GM19455 (cell line): ENCODE measurements around the gene SPOCK1.

ENCODE experiments used
- ATAC-seq: cut with Tn5 transposase; IDR thresholded peaks from one replicate; pipeline ENCODE4 v1.9.1; 2021; ENCODE audit not compliant: unreplicated experiment

Gene SPOCK1

DNA sequence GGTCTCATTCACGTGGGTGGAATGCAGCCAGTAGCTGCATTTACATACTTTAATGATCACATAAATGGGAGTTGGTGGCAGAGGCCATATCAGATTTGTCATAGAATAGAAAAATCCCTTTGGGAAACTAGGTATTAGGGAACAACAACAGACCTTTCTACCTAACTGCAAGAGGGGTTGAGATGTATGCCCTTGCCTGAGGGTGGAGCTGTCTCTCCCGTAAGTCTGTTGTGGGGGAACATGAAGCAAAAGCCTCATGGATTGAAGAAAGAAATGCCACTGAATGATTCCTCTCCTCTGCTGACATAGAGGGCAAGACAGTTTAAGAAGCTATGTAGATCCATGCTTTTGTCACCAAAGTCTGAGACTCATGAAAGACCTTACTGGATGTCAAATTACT is 461.3 kb downstream of the SPOCK1 start:
- no peak for ATAC-seq

DNA sequence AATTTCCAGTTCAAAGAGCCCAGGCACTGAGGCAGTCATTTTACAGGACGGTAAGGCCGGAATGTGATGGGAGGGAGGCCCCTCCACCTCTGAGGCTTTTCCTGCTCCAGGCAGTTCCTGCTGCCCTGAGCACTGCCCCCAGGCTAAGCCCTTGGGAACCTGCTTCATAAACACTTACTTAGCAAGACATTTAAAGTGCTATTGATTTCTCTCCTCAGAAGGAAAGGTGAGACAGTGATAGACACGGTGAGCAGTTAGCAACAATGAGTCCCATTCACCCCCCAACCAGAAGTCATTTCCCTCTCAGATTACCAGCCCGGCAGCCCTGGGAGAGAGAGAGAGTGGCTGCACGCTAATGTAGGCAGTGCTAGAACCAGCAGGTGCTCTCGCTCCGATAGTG is 462.5 kb downstream of the SPOCK1 start:
- ATAC-seq: no peak

DNA sequence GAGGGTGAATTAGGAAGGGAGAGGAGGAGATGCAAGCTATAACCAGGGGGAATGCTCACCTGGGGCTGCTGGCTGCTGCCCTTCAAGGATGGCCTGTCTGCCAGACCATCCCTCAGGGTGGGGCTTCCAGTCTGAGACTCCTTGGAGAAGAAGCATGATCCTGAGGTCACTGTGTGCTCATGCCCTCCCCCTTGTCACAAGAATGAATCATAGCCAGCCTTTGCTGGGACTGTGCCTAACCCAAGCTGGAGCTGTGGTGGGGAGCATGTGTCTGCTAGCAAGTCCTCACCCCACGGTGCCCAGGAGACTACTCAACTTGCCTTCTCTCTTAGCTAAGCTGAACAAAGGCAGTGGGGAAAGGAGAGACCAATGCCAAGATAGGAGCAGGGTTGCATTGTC is 463.6 kb downstream of the SPOCK1 start:
- ATAC-seq: no peak

DNA sequence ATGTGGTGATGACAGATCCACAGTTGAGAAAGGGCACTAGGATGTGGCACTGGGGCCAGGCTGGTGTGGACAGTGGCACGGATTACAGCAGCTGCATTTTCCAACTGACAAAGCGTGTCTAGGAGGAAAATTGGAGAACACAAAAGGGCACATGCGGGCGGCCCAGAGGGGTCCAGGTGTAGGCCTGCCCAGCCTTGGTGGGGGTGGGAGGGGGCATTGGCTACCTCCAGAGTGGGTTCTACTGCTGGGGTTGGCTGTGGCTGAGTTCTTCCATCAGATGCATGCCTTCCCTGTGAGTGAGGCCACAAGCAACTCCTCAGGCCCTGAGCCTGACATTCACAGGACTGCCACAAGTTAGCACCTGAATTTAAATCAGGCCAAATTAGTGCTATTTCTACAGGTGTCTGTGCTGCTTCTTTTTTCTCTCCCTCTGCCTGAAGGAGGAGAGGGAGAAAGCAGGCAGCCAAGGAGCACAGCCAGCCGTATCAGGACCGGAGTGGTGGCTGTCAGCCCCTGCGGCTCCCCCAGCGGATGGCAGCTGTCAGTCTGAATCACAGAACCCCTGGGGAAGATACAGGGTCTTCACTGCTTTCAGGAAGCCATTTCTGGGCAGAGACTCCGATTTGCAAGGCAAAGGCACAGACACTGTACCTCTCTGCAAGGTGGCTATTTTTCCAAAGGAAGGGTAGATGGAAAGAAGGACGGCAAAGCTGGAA is 464.2 kb downstream of the SPOCK1 start:
- ATAC-seq: no peak

DNA sequence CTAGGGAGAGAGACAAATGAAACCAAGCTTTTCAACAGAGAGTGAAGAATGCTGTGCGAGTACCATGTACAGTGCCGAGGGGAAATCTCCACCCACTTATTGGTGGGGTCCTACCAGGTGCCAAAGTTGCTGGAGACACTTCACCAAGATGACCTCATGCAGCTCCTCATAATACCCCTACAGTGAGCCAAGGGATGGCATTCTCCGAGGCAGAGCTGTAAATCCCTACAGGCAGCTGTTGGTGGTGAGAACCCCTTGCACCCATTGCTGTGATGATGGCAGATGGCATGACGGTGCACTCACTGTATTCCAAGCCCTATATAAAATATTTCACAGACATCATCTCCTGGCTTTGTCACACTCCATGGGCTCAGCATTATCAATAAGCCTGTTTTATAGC is 464.9 kb downstream of the SPOCK1 start:
- no peak for ATAC-seq

DNA sequence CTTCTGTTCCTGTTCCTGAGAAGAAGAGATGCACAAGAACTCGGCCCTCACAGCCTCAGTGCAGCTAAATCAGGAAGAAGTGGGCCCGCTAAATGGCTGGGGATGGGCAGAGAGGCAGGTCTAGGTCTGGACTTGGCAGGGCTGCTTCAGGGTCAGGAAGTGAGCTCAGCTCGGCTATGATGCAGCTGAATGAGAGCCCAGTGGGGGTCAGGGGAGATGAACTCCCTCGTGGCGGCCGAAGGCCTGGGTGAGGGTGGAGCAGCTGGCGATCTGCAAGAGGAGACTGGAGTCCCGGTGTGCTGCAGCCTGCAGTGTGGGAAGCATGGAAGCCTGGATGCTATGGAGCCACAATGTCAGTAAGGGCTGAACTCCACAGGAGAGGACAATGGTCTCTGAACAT is 466.2 kb downstream of the SPOCK1 start:
- no peak for ATAC-seq

DNA sequence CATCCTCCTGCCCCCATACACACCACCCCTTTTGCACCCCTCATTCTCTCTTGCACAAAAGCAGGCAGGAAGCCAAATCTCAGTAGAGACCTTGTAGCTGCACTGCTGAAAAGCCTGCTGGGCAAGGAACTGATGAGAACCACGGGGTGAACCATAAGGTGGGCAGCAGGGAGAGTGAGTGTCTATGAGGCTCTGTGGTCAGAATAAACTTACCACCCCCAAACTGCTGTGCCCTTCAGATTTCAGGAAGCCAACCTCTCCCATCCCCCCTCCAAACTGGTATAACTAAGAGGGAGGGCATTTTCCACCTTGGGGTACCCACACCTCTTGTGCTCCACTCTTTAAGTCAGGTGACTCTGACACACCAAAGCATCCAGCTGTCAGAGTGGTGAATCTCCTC is 471.4 kb downstream of the SPOCK1 start:
- ATAC-seq: no peak

DNA sequence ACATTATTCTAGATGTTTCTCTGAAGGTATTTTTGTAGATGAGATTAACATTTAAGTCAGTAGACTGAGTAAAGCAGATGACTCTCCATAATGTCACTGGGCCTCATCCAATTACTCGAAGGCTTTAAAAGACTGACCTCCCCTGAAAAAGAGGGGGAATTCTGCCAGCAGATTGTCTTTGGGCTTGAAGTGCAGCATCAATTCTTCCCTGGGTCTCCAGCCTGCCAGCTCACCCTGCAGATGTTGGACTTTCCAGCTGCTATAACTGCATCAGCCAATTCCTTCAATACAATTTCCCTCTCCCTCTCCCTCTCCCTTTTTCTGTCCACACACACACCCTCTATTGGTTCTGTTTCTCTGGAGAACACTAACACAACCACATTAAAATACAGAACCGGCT is 472.8 kb downstream of the SPOCK1 start:
- ATAC-seq: no peak

DNA sequence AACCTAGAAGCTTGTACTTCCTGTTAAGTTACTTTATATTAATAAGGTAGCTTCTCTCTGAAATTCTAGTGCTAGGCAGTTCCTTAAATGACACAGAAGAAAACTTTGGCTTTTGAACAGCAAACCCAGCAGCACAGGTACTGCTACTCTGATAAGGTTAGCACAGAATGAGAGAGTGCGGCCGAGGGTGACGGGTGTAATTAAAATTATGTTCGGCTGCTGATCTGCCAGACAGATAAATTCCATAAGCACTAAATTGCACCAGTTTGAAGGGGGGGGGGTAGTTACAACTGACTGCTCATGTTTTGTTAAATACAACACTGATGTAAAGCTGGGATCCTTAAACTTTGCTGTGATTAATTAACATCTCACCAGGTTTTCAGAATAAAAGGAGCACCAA is 475.1 kb downstream of the SPOCK1 start:
- ATAC-seq: no peak

DNA sequence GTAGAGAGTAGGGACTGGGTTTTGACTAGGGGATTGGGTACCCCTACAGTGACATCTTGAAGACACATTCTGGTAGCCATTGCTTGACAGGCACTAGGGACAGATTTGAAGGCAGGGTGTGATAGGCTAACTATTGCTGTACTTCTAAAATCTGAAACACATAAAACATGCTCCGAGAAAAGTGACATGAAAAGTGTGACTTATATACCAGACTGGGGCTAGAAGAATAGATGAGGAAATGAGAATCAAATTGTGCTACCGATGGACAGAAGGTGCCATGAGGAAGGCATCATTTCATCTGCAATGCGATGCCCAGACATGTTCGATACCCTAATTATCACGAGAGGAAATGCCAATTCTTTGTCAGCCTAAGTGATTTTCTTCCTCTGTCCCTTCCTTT is 475.8 kb downstream of the SPOCK1 start:
- ATAC-seq: no peak

DNA sequence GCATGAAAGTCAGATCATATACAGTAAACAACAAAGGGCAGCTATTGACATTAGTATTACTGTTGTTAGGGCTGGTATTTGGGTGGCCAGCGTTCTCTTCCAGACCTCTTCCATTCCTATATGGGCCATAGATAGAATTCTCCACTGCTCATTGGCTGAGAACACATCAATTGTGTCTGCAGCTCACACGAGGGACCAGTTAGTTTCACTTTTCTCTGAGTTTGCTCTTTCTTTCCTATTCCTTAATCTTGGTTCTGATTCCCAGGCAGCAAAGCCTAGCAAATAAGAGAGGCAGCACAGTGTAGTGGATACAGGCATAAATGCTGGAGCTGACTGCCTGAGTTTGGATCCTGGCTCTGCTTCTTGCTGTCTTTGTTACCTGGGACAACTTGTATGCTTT is 476.4 kb downstream of the SPOCK1 start:
- ATAC-seq: no peak

DNA sequence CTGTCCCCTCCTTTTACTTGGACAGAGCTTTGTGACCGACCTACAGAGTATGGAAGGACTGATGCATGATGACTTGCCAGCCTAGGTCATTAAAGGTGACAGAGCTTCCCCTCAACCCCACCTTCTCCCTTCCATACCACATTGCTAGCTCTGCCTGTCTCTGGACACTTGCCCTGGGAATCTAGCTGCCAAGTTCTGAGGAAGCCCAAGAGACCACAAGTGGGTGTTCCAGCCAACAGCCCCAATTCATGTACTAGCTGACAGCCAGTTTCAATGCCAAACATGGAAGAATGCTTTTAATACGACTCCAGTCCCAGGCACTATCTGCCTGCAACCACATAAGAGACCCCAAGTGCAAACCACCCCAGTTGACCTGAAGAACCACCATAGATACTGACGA is 477.1 kb downstream of the SPOCK1 start:
- no peak for ATAC-seq

DNA sequence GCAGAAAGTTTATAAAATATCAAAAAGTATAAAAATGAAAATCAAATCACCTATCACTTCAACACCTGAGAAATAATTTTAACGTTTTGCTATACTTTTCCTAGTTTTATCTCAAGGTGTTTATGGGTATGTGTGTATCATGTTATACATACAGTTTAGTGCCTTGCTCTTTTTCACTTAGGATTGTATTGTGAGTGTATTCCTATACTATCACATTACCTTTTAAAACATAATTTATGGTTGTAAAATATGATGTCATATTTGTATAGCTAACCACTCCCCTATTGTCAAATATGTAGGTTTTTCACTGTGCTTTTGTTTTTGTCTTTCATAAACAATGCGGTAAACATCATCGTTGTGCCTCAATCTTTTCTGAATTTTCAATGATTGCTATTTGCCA is 479.9 kb downstream of the SPOCK1 start:
- ATAC-seq: no peak

DNA sequence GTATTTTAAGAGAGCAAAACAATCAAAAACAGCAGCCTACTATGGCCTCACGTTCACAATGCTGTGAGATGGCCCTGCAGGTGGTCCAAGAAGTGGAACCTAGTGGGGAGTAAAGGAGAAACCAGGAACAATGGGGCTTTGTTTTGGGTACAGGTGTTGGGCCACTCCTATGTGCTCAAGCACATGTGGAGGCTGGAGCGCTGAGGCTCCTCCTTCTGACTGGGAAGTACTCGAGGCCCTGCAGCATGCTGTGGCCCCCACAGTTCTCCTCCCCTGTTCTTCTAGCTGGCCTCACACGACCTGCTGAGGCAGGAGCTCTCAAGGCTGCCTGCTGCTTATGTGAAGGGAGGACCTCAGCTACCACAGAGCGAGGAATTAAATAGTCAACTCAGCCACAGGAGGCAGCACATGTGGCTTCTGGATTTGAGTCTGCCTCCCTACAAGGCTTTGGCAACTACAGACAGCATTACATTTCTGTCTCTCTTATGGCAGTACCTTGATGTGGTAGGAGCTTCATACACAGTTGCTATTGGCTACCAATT is 482.3 kb downstream of the SPOCK1 start:
- no peak for ATAC-seq

DNA sequence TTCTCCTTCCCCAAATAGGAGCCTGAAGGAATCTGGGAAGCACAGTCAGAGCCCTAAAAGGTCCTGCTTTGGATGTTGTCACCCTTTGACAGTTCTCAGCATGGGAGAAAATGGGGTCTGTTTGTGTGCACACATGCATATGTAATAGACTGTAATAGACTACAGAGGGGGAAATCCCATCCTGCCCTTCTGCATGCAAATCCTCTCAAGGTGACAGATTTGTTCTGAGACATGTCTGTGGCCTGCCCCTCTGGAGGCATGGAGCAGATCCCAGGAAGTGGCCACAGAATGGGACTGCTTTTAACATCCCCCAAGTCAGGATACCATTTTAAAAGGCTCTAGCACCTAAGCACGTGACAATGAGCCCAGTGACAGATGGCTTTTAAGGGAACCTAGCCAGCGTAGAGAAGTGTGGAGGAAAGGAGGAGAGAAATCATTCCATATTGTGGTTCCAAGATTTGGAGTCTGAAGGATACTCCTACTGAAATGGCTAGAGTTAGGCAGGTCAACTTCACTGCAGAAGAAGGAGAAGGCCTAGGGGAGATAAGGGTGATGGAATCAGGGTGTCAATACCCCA is 483.5 kb downstream of the SPOCK1 start:
- no peak for ATAC-seq

DNA sequence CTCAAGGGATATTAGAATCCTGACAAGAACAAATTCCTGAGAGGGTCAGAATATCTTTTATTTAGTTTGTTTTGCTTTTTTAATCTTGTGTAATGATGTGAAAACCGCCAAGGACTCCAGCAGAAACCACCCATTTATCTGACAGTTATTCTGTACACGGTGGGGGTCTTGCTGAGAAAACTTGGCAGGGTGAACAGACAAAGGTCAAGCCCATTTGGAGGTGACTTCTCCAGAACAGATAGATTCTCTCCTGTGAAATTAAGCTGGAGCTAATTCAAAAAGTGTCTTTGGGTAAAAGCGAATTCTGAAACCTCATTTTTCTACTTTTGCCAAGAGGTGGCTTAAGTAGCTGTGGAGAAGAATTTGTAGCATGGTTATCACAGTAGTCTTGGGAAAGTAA is 484.4 kb downstream of the SPOCK1 start:
- ATAC-seq: no peak

DNA sequence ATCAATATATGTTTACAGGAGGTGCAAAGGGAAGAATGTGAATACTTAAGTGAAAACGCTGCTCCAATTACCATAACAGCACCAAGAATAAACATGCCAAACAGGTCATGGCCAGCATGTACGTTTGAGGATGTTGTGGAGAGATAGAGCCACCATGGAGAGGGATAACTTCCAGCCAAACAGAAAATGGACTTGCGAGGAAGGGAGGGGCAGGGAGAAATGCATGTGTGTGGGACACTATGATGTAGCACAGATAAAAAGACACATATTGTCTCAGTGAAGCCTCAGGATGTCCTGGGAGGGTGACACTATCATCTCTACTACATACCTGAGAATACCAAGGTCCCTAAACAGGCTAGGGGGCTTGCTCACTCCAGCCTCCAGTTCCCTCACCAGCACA is 488.9 kb downstream of the SPOCK1 start:
- no peak for ATAC-seq

DNA sequence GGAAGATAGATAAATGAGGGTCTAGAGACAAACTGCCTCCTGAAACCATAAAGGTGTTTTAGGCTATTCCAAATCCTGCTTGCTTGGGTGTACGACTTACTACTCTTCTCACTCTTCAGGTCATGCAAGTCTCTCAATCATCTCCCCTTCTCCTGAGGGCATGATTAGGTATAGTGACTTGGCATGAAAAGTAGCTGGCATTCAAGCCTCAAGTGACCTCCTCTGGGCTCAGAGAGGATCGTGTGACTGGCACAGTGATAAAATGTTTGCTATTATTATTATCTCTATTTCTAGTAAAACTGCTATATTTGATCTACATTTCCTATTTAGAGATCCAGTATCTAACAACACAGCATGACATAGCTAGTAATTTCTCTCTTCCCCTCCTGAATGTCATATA is 494.8 kb downstream of the SPOCK1 start:
- no peak for ATAC-seq

DNA sequence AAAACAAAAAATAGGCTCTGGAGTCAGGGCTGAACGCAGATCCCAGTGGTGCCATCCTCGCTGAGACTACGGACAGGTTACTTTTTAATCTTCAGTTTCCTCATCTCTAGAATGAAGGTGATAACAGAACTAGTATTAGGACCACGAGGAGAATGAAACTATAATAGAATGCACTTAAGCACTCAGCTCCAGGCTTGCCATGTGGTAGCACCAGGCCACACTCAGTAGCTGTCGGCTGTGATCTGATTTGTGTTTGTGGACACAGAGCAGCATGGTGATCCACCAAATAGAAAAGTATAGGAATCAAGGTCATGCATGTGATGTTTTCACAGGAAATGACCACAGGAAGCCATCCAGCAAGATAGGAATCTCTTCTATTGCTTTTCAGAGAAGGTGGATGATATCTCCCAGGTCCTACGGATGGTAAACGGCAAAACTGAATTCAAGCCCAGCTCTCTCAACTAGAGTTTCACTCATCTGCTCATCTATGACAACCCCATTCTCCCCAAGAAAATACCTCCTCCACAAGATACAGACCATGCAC is 498.0 kb downstream of the SPOCK1 start:
- ATAC-seq: no peak

DNA sequence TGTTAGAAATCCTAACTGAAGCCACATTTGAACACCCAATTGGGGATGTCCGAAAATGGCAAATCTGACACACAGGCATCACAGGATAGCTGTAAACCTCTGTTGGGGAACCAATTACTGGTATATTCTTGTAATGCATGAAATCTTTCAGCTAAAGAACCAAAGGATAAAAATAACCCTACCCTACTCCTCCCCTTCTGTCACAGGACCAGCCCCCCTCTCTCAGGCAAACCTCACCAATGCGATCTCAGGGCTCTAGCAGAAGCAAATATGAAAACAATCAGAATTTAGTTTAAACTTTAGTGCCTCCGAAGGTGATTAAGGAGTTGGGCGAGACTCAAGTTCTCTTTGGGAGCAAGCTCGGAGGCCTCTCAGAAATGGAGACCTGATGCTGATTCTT is 499.3 kb downstream of the SPOCK1 start:
- no peak for ATAC-seq

DNA sequence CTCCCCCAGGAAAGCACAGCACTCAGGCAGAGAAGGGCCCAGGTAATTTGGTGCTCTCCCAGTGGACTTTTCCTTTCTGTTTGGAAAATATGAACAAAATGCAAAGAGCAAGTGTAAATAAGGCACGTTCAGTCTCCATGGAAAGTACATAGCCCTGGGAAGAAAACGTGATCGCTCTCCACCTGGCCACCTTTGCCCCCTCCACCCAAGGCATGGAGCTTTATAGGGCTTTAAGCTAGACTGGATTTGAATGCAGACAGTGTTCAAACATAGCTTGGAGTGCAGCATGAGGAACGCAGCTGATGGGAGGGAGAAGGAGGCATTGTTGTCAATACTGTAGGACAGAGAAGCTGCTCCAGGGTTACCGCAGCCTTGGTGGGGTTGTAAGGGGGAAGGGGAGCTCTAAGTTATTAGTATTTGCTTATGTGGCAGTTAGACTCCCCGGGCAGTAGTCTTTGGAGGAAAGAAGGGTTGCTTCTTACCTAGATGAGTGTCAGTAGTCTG is 500.2 kb downstream of the SPOCK1 start:
- no peak for ATAC-seq

DNA sequence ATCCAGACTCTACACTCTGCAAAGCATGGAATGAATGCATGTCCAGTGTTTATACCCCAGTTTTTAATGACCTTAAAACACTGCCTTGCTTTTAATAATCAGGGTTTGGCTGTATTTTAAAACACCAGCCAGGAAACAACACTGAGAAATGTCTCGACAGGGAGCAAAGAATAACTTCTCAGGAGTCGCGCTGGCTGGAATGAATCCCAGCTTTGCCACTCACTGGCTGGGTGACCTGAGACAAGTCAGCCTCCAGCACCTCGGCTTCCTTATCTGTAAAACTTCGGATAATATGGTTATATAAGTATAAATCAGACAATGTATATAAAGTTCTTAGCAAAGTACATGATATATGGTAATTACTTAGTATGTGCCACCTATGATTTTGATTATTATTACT is 505.0 kb downstream of the SPOCK1 start:
- no peak for ATAC-seq
